PC-3 (cell line): Measurements from ENCODE around the gene RGS3. TPM values are rescaled to one million over a fixed set of nuclear protein-coding genes. Genes with fewer than 3 reads are reported as not detected.

Source experiments
- ATAC-seq: fragments of 200-7000 bp; cut with Tn5 transposase; 2 replicates; pipeline ENCODE4 v1.9.1; 2020; ENCODE audit warnings: mild to moderate bottlenecking, moderate library complexity
- BruUV-seq: library from RNA; stranded (reverse); fragments of 400-500 nt; replicated peaks from 2 replicates; lab custom pipeline; 2021; lab: Mats Ljungman, UMichigan
- CTCF ChIA-PET: fragments of 300-600 bp; sonication (Branson Sonifier 250); formaldehyde crosslinking; loops from one replicate; lab custom pipeline; 2022; ENCODE audit warnings: antibody characterized with exemption; lab: Charles Lee
- POLR2A ChIA-PET: fragments of 300-600 bp; sonication (Branson Sonifier 250); formaldehyde crosslinking; loops from one replicate; lab custom pipeline; 2022; ENCODE audit warnings: antibody characterized with exemption; ENCODE audit not compliant: unreplicated experiment; lab: Charles Lee
- DNase-seq: peaks from one replicate; pipeline ENCODE4 v3.0.0-alpha.2; 2015
- H2AFZ ChIP-seq: fragments of 300-600 bp; sonication (generic); 2 replicates; pipeline ENCODE4 v1.6.0; 2016; ENCODE audit warnings: antibody characterized with exemption, low read length
- H3F3A ChIP-seq: fragments of 300-600 bp; sonication (generic); one replicate; pipeline ENCODE4 v1.6.0; 2017; ENCODE audit warnings: antibody characterized with exemption, low read length, control low read depth, mild to moderate bottlenecking; ENCODE audit not compliant: unreplicated experiment
- H3K27ac ChIP-seq: fragments of 300-600 bp; sonication (generic); 2 replicates; pipeline ENCODE4 v1.5.1; 2016; ENCODE audit warnings: mild to moderate bottlenecking, low read length
- H3K27me3 ChIP-seq: fragments of 300-600 bp; sonication (generic); 2 replicates; pipeline ENCODE4 v1.6.1; 2016; ENCODE audit warnings: low read length, mixed read lengths
- H3K36me3 ChIP-seq: fragments of 300-600 bp; sonication (generic); 2 replicates; pipeline ENCODE4 v1.6.1; 2016; ENCODE audit warnings: low read depth, mixed run types, low read length, mixed read lengths
- H3K4me1 ChIP-seq: fragments of 300-600 bp; sonication (generic); 2 replicates; pipeline ENCODE4 v1.5.1; 2016; ENCODE audit warnings: low read length; ENCODE audit not compliant: insufficient read depth
- H3K4me2 ChIP-seq: fragments of 300-600 bp; sonication (generic); 2 replicates; pipeline ENCODE4 v1.6.0; 2016; ENCODE audit warnings: low read length
- H3K4me3 ChIP-seq: fragments of 300-600 bp; sonication (generic); 2 replicates; pipeline ENCODE4 v1.5.1; 2016; ENCODE audit warnings: mild to moderate bottlenecking, low read length, mixed read lengths
- H3K79me2 ChIP-seq: fragments of 300-600 bp; sonication (generic); 2 replicates; pipeline ENCODE4 v1.6.1; 2017; ENCODE audit warnings: low read length, mixed read lengths
- H3K9ac ChIP-seq: fragments of 300-600 bp; sonication (generic); 2 replicates; pipeline ENCODE4 v1.6.0; 2016; ENCODE audit warnings: mild to moderate bottlenecking, low read length
- H3K9me2 ChIP-seq: fragments of 300-600 bp; sonication (generic); replicated peaks from 2 replicates; pipeline ENCODE4 v1.6.1; 2016; ENCODE audit warnings: mixed run types, low read length, mixed read lengths
- H3K9me3 ChIP-seq: fragments of 300-600 bp; sonication (generic); 2 replicates; pipeline ENCODE4 v1.6.1; 2016; ENCODE audit warnings: low read length, mixed read lengths
- H4K20me1 ChIP-seq: fragments of 300-600 bp; sonication (generic); 2 replicates; pipeline ENCODE4 v1.6.1; 2016; ENCODE audit warnings: low read length, mixed read lengths
- CTCF ChIP-seq: fragments of 300-600 bp; sonication (generic); conservative IDR thresholded peaks from 2 replicates; pipeline ENCODE4 v1.5.1; 2017; ENCODE audit warnings: antibody characterized with exemption, low read depth, mild to moderate bottlenecking, low read length
- EZH2 ChIP-seq: fragments of 300-600 bp; sonication (generic); IDR thresholded peaks from one replicate; pipeline ENCODE4 v1.6.1; 2017; ENCODE audit warnings: antibody characterized with exemption, mild to moderate bottlenecking, low read length; ENCODE audit not compliant: unreplicated experiment
- EZH2phosphoT487 ChIP-seq: fragments of 300-600 bp; sonication (generic); IDR thresholded peaks from 2 replicates; pipeline ENCODE4 v1.6.1; 2018; ENCODE audit warnings: mild to moderate bottlenecking, antibody characterized with exemption, low read length, borderline replicate concordance
- intact Hi-C: fragments of 100-400 bp; cut with micrococcal nuclease; formaldehyde crosslinking; loops from 2 replicates; pipeline ENCODE4 v1.9.0; 2023
- total RNA-seq: library from RNA; depleted of rRNA; stranded (reverse); fragments of >200 nt; gene quantifications from 2 replicates; pipeline ENCODE4 v1.2.3, GENCODE V29; 2014

RGS3 gene
- total RNA-seq, 1 experiment from 2014 or later: 26.3 TPM

GRCh38 chr9:113501129-113501686 is 37.7 kb downstream of the RGS3 start:
- no peak overlapping the region for H3K27ac ChIP-seq
- H3F3A ChIP-seq: no peaks in the 10 kb centered on the region
- H3K27me3 ChIP-seq: no peaks in the 10 kb centered on the region
- ATAC-seq (no peak), DNase-seq (no peak)
- H4K20me1 ChIP-seq: no peaks in the 10 kb centered on the region
- H3K9me2 ChIP-seq: no peaks in the 10 kb centered on the region
- H3K36me3 ChIP-seq: no peaks in the 10 kb centered on the region
- TF ChIP-seq EZH2phosphoT487 (no peak), EZH2 (no peak), CTCF (no peak)
- no peaks in the 10 kb centered on the region for H3K79me2 ChIP-seq
- BruUV-seq: no TSS peak
- intact Hi-C loops: no loop called here
- no peak overlapping the region for H3K4me2 ChIP-seq
- peaks cover 5% of the 10 kb centered on the region; the same call in 1 of the 2 replicates for H3K4me1 ChIP-seq
- ChIA-PET POLR2A (no interaction called here), CTCF (no interaction called here)
- H2AFZ ChIP-seq: no peak overlapping the region
- H3K9ac ChIP-seq: no peak overlapping the region
- H3K9me3 ChIP-seq: no peaks in the 10 kb centered on the region
- H3K4me3 ChIP-seq: no peak overlapping the region

DNA sequence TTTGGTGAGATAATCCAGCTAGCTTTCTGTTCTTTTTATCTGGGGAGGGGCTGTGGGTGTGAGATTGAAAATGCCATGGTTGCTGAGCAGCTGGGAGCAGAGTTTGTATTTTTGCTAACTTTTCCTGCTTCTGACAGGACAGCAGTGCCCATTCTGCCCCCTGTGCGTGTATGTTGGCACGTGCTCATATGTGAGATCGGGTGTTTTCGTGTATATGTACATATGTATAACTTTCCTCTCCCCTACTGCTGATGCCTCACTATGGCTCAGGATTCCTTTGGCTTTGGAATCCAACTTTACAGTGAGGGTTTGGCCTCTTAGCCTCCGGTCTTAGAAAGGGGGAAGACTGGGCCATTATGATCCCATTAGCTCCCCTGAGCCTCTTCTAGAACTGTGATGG is 38.3 kb downstream of the RGS3 start:
- ATAC-seq: no peak
- Histone ChIP-seq H4K20me1 (no peaks in the 10 kb centered on the region), H3K27ac (no peak overlapping the region), H3K36me3 (no peaks in the 10 kb centered on the region), H2AFZ (no peak overlapping the region), H3K9ac (no peak overlapping the region), H3K4me1 (peaks cover 5% of the 10 kb centered on the region; the same call in 1 of the 2 replicates), H3K4me3 (no peak overlapping the region), H3F3A (no peaks in the 10 kb centered on the region), H3K79me2 (no peaks in the 10 kb centered on the region), H3K27me3 (no peaks in the 10 kb centered on the region), H3K4me2 (no peak overlapping the region), H3K9me2 (no peaks in the 10 kb centered on the region), H3K9me3 (no peaks in the 10 kb centered on the region)
- intact Hi-C loops: no loop called here
- BruUV-seq: no TSS peak
- ChIA-PET CTCF (no interaction called here), POLR2A (no interaction called here)
- no peak for TF ChIP-seq EZH2
- no peak for TF ChIP-seq CTCF
- no peak for TF ChIP-seq EZH2phosphoT487
- no peak for DNase-seq

DNA sequence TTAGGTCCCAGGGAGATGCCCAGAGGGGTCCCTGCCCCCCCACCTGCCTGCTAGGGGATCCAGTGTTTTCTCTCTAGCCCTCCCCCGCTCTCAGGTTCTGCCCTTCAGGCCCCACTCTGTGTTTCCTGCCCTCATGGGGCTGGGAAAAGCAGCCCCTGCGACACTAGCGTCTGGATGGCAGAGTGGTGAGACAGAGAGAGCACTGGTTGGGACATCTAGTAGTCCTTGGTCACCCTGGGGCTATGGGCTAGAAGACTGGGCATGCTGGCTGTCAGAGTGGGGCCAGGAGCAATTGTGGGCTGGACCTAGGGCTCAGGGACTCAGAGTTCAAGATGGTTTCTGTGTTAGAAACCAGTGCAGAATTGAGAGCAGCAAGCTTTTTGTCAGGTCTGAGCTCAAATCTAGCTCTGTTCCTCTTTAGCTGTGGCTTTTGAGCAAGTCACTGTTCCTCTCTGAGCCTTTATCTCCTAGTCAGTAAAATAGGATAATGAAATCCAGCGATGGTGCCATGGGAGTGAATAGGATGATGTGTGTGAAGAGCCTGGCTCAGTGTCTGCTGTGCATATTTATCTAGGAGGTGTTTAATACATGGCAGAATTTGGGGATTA is 39.0 kb downstream of the RGS3 start:
- CTCF ChIA-PET: no interaction called here
- TF ChIP-seq EZH2phosphoT487: no peak
- no peak for TF ChIP-seq CTCF
- TF ChIP-seq EZH2: no peak
- intact Hi-C loops: no loop called here

More for the DNA sequence above, 39.0 kb downstream of the RGS3 start:
- Histone ChIP-seq H4K20me1 (no peaks in the 10 kb centered on the region), H3K36me3 (0 out of 2 replicates have a peak, but pooled peaks cover 2% of the 10 kb centered on the region), H2AFZ (no peak overlapping the region), H3K27ac (no peak overlapping the region), H3K9ac (no peak overlapping the region), H3K9me2 (no peaks in the 10 kb centered on the region), H3K79me2 (no peaks in the 10 kb centered on the region), H3K4me3 (no peak overlapping the region), H3K4me2 (no peak overlapping the region), H3K27me3 (no peaks in the 10 kb centered on the region), H3F3A (no peaks in the 10 kb centered on the region), H3K9me3 (no peaks in the 10 kb centered on the region), H3K4me1 (peaks cover 5% of the 10 kb centered on the region; the same call in 1 of the 2 replicates)
- DNase-seq (no peak), ATAC-seq (no peak)
- BruUV-seq: no TSS peak
- POLR2A ChIA-PET: no interaction called here
